GM18498 (cell line): ENCODE measurements around the gene CBLB.

Source experiments
- ATAC-seq: cut with Tn5 transposase; IDR thresholded peaks from one replicate; pipeline ENCODE4 v1.9.1; 2021; ENCODE audit warnings: mild to moderate bottlenecking, moderate library complexity; ENCODE audit not compliant: unreplicated experiment

CBLB gene

DNA sequence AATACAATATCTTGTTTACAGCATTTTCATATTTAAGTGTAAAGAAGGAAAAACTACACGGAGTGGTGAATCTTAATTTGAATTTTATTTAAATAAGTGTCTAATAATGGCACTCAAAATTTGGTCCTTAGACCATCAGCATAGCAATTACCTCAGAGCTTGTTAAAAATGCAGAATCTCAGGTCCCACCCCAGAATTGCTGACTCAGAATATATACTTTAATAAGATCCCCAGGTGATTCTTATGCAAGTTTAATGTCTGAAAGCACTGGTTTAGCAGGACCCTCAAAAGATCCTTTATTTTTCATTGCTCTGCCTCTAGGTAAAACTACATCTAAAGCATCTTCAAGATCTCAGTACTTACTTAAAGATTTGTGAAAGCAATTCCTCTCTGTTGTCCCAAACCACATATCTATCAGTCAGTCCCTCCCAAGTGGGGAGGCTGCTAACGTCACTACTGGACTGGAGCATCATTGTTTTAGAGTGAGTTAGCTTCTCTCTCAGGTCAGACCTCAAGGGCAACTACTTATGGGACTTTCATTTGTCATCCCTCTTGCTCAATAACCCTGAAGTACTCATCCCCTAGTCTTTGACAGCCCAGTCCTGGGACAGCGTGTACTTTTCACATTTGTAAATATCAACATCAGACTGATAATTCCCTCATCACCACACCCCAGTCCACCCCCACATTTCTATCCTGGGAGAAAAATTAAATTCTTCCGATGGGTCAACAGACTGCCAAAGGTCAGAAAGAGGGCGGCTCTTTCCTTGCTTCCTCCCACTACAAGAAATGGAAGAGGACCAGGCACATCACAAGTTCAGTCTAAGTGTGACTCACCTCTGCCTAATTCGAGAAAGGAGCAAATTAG is 76.7 kb downstream of the CBLB start:
- ATAC-seq, result no peak

DNA sequence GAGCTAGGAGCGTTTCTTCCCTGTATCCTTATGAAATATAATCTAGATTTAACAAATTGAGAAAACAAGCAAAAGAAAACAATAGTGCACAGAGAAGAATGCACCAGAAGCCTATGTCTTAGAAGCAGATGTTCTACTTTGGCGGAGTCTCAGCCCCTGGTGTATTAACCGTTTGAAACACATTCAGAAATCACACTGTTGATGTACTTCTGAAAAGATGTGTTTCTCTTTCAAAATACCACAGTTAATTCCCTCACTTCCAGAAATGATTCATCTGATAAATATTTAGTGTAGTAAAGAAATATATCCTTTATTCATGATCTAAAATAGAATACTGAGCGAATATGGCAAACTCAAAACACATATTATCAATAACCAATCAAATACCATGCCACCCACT is 77.7 kb downstream of the CBLB start:
- ATAC-seq, result no peak

- ATAC-seq, result no peak
These were observed 78.3 kb downstream of the CBLB start for GRCh38 chr3:105790534-105790933.

- ATAC-seq, result no peak
These were observed 80.2 kb downstream of the CBLB start for GRCh38 chr3:105788593-105788992.

DNA sequence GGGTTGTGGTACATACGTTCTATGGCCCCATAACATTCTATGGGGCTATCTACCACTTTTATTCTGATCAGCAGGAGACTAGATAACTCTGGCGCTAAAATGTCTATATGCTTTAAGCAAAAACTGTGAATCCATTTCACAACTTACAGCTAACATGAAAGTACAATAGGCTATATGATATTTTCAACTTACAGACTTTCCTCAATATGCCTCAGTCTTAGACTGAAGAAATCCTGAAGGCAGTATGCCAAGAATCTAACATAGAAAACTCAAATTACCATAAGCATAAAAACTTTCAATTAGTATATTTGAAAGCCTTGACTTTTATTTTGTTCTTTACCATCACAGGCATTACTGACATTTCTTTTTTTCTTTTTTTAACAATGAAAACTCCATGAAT is 81.4 kb downstream of the CBLB start:
- no peak for ATAC-seq

GRCh38 chr3:105786990-105787389 is 81.8 kb downstream of the CBLB start:
- no peak for ATAC-seq

DNA sequence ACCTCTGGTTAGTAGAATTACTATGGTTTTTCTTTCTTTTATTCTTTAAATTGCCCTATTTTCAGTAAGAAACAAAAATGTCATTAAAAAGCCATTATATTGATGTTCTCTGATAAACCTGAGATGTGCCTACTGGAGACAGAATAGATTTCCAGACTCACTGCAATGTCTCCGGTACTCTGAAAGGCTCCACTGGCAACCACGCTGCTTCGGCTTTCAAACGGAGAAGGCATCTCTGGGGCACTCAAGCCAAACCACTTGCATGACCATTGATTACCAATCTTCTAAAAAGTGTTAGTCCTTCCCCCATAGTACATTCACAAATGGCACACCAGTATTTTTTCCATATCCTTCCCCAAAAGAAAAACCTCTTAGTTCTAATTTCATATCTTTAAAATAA is 82.6 kb downstream of the CBLB start:
- ATAC-seq, result no peak

DNA sequence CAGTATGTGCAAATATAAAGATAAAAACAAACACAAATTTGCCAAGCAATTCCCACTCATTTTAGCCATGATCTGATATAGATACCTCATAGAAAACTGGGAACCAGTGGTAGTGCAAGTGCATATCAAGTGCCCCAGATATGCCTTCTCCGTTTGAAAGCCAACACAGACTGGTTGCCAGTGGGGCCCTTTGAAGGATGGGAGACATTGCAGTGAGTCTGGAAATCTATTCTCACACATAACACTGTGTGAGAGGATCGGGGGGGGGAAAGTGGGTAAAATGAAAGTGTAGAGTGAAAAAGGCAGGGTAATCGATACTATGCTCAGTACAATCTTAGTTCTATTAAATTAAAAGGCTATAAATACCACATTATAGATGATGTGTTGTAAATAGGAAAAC is 83.0 kb downstream of the CBLB start:
- ATAC-seq, result no peak

GRCh38 chr3:105783631-105784030 is 85.2 kb downstream of the CBLB start:
- no peak for ATAC-seq

GRCh38 chr3:105781871-105782270 is 86.9 kb downstream of the CBLB start:
- ATAC-seq, result no peak

DNA sequence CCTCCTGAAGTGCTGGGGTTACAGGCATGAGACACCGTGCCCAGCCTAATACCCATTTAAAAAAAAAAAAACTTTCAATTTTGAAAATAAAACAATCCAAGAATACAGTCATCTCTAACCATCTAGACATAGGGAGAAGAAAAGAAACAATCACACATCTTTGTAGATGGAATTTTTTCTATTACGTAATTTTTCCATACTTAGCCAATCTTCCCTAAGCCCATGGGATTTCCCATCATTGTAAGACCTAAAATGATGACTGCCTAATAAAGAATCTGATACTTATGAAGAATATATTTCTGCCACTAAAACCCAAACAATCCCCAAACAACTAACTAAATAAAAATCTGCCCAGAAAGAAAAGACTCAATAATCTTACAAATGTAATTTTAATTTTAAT is 88.7 kb downstream of the CBLB start:
- no peak for ATAC-seq

GRCh38 chr3:105775368-105775767 is 93.4 kb downstream of the CBLB start:
- no peak for ATAC-seq

DNA sequence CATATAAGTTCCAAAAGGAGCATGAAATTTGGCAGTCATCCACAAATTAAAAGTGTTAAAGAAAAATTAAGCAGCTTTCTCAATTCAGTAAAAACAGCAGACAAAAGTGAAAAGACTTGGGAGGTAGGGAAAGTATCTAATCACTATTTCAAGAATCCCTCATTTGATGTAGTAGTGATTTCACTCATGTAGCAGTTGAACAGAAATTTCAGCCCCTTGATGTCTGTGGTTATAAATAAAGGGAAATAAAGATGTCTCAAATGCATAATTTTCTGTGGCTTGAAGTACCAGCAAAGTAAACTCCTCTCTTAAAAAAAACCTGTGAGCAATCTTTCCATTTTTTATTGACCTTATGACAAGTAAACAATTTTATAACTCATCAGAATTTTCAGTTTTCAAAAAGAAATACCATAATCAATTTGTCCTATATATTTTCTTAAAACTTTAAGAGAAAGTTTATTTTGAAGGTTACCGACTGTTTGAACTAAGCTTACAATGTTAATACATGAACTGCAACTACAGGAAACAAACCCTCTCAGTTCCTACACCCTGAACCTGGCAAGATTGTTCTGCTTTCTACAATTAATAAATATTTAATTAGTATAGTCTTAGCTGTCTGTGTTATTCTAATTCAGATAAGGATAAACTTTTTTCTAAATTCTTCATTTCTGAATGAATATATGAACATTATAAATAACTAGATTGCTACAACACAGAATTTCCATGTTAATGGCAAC is 94.2 kb downstream of the CBLB start:
- ATAC-seq, result no peak

GRCh38 chr3:105773291-105773690 is 95.5 kb downstream of the CBLB start:
- no peak for ATAC-seq

- ATAC-seq, result no peak
These were observed 96.2 kb downstream of the CBLB start for GRCh38 chr3:105772635-105773034.

DNA sequence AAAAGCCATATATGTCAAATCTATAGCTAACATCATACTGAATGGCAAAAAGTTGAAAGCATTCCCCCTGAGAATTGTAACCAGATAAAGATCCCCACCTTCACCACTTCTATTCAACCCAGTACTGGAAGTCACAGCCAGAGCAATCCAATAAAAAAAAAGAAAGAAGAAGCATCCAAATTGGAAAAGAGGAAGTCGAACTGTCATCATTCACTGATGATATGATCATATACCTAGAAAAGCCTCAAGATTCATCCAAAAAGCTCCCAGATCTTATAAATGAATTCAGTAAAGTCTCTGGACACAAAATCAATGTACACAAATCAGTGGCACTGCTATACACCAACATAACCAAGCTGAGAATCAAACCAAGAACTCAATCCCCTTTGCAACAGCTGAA is 97.4 kb downstream of the CBLB start:
- ATAC-seq, result no peak

DNA sequence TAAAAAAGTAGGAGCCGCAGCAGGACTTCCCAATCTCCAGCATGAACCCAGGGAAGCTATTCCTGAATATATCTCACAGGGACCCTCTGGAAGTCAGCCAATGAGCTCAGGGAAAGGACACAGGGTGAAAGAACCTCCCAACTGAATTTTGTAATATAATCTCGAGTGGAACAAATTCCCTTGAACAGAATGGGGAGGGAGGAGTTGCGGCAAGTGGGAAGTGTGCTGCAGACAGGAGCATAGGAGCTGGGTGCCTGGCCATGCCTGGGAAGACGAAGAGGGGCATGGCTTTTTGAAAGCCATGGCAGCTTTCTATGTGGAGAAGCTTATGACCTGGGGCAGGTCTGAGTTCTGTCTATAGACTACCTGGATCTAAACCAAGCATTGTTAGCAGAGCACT is 98.4 kb downstream of the CBLB start:
- ATAC-seq, result no peak

- ATAC-seq, result no peak
These were observed 101.0 kb downstream of the CBLB start for GRCh38 chr3:105767776-105768175.

GRCh38 chr3:105767216-105767615 is 101.6 kb downstream of the CBLB start:
- no peak for ATAC-seq

GRCh38 chr3:105765308-105765639 is 103.5 kb downstream of the CBLB start:
- ATAC-seq, result no peak

DNA sequence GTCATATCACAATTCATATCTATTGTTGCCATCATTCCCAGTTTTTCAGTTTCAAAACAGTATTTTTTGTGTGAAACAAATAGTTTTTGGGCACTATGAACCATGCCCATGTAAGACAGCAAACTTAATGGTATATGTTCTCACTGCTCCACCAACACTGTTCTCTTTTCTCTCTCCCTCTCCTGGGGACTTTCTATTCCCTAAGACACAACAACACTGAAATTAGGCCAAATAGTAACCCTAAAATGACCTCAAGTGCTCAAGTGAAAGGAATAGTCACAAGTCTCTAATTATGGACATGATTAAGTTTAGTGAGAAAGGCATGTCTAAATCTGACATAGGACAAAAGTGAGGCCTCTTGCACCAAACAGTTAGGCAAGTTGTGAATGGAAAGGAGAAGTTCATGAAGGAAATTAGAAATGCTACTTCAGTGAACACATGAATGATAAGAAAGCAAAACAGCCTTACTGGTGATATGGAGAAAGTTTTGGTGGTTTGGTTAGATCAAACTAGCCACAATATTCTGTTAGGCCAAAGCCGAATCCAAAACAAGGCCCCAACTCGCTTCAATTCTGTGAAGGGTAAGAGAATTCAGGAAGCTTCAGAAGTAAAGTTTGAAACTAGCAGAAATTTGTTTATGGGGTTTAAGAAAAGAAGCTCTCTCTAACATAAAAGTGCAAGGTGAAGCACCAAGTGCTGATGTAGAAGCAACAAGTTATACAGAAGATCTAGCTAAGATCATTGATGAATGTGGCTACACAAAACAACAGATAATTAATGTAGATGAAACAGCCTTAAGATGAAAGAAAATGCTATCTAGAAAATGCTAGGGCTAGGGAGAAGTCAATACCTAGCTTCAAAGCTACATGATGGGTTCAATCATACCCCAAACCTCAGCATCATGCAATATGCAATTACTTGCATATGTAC is 104.2 kb downstream of the CBLB start:
- peak; percentile 74 for ATAC-seq
